Stimulated activated CD8-positive, alpha-beta memory T cell treated with anti-CD3 and anti-CD28 coated beads, Interleukin-7, amount 100 ng/mL, for 1 hour (primary cell): ENCODE data around the gene SOCS3.

Experiments used
- DNase-seq, 2 donors: peaks; one replicate each; pipeline ENCODE4 v3.0.0-alpha.2; 2020; ENCODE audit warnings: low read depth in 2 of 2

SOCS3 gene

DNA sequence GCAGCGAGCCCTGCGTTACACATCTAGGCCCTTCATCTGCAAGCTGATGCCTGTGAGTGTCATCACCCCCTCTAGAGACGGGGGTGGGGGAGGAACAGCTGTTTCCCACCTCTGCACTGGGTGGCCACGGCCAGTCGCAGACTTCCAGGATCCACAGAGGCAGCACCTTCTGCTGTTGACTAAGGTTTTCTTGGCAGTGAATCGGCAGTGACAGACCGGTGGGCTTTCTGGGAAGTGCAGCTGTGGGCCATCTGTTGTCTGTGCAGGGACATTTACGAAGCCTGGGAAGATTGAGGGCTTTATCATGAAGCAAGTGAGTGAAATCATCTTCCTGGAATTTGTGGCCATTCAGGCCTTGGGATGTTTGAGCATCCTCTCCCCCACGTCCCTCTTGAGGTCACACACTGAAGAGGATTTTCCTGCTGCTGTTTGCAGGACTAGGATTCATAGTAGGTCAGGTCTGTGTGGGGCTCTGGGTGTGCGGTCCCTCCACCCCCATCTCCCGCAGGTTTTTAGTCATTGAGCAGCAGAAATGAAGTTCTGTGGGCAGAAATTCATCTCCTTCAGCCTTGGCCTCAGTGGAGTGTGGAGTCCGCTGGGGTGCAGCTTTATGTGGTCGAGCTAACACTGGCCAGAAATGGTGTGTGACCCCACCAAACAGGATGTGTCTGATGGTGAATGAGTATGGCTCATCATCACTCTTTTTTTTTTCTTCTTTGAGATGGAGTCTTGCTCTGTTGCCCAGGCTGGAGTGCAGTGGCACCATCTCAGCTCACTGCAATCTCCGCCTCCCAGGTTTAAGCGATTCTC is 30.6 kb upstream of the SOCS3 start:
- DNase-seq: no peak

DNA sequence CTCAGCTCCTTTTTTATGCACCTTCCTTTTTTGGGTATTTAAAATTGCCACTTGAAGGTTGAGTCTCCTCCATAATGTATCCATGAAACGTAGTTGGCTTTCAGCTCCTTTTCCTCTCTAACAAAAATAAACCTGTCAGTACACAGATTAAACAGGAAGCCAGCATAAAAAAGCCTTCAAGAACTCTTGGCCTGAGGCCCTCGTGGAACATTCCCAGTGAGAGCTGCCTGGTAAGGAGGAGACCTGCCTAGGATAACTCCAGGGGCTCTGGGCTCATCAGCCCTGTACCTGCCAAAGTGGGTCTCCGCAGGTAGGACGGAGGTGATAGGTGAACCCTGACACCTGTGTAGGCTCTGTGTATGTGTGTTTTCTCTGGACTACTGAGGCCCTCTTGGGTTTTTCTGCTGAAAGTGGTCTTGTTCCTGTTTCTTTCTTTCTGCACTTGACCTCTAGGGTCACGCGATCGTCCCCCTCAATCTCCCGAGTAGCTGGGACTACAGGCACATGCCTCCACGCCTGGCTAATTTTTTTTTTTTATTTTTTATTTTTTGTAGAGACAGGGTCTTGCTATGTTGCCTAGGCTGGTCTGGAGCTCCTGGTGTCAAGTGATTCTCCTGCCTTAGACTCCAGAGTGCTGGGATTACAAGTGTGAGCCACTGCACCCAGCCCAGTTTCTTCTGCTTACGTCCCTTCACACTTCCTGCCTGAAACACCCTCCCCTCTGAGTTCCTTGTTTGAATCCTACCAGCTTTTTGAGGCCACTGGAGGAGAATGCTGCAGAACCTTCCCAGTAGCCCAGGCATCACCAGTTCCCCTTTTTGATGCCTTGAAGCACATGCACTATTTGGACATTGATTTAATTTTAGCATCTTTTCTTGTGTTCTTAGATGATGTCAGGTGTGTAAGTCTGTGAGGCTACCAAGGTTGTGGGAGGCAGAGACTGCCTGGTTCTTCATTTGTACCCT is 28.4 kb upstream of the SOCS3 start:
- DNase-seq: no peak

DNA sequence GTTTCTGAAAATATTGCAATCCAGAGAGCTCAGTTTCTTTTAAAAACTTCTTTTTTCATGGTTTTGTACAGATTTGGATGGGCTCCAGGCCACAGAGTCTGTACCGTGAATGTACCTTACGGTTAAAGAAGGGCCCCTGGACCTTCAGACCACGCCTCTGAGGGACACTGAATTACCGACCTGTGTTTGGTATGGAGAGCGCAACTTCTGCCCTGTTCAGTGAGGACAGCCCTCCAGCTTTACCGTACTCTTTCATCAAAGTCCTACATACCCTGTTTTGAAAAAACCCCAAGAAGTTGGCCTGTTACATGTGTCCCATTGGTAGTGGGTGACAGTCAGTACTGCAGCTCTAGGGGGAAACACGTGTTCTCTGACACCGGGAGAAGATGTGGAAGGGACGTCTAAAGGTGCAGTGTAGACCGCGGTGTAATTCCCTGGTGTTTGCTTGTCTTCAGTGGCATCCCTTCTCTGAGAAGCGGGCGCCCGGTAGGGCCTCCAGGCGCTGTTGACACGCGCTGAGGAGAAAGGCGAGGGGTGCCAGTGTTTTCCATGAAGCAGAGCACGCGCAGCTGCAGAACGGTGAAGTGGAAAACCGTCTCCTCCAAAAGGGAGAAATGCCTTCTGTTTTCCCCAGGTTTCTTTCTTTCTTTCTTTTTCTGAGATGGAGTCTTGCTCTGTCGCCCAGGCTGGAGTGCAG is 24.8 kb upstream of the SOCS3 start:
- DNase-seq: no peak

DNA sequence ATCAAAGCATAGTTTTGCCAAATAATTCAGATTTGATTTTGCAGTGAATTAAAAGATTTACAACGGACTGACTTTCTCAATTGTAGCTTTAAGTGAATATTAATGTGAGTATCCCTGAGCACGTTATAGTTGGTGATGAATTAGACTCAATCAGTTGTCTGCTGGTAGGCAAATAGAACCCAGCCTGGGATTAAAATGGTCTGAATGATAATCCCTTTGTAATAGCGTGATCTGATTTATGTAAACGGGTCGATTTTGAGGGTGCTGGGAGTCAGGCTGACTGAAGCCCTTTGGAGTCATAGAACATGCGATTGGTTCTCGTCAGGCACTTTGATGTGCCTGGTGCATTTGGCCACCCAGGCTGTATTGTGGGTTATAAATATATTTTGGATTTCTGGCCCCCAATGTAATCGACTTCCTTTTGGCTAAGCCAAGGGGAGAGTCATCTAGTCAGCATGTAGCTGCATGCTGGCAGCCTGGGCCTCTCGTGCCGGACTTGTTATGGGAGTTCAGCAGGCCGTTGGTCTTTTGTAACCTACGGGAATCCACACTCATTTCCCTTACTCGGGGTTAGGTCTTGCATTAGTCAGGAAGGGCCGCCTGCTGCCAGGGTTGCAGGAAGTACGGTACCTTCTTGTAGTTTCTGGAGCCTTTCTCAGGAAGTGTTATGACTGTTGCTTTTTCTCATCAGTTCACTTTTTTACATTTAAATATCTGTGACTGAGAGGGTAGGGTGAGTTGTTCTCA is 24.0 kb upstream of the SOCS3 start:
- no peak for DNase-seq

DNA sequence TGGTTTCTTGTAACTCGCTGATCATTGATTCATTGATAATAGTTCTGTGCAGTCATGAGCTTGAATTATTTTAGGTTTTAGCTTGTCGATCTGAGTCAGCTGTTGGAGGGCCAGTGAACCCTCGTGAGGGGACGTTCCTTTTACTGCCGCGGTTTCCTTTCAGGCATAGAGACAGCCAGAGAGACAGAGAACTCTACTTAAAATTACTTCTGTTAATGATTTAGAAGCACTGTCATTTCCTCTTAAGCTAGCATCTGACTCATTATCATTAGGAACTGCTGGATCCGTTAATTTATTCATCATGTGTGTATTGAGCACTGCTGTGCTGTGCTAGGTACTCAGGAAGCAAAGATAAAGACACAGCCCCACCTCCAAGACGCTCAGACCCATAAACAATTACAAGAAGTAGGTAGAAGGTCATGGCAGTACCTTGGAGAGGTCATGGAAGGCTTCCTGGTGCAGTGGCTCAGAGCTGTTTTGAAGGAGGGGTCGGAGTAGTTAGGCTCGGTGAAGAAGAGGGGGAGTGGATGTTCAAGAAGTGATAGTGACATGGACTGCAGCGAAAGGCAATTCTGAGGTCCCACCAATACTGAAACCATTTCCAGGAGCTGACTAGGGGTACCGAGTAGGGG is 21.8 kb upstream of the SOCS3 start:
- no peak for DNase-seq

DNA sequence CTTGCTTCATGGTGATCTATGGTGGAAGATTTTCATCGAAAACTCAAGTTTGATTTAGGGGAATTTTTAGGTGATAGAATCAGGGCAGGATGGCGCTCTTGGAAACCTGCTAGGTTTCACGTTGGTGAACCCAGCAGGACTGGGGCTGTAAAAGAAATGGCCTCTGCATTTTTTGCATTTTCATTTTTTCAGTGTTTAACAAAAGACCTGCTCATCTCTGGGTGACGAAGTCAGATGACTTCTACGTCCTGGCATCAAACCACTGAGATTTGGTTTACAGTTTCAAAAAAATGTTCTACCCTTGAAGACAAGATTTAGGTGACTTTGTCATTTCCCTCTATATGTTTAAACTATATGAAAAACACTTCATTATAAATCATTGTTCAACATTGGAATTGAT is 20.5 kb upstream of the SOCS3 start:
- DNase-seq: no peak

DNA sequence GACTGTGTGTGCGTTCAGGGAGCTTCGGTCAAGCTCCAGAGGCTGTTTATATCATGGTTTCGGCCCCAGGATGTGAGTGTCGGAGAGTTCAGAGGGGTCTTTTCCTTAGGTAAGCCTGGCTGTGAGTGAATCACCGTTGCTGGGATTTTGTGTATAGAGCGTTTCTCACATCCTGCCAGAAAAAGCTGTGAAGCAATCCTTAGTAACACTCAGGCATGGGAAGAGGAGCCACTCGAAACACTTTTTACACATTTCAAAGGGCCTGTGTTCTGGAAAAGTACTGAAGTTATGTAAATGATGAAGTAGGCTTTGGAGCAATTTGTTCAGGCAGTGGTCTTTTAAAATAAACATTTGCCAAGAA is 19.2 kb upstream of the SOCS3 start:
- DNase-seq: no peak

DNA sequence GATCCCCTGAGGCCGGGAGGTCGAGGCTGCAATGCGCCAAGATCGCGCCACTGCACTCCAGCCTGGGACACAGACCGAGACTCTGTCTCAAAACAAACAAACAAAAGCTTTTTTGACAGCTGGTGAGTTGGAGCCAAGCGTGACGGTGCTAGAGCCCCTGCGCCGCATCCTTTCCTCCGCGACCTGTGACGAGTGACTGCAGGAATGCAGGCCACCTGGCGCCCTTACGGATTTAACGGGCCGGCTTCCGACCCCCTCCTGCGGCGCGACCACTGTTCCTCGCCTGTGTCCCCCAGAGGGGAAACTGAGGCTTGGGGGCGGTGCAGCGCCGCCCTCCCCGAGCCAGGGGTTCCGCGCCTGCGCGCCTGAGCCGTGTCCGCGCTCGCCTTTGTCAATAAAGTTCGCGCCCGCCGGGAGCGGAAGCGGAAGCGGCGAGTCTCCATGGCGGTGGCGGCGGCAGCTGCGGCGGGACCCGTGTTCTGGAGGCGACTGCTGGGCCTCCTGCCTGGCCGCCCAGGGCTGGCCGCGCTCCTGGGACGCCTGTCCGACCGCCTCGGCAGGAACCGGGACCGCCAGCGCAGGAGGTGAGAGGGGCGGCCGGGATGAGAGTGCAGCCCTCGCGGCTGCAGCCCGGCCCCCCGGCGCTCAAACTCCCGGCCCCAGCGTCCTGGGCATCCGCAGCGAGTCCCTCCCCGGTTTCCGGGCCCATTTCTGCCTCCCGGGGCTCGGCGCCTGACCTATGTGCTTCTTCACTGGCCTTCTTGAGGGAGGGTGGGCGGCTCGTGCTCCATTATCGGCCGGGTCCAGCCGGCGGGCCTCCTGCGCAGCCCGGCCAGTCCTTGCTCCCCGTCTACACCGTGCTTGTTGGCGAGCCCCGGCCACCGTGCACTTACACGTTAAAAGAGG is 18.6 kb upstream of the SOCS3 start, which contains the start of gene PGS1:
PGS1 (plus strand) TSS at position 425 of the 906 bp plus-strand sequence; CDS start at position 442, 17 bp downstream.
- DNase-seq: peak; percentile 65 to 69

DNA sequence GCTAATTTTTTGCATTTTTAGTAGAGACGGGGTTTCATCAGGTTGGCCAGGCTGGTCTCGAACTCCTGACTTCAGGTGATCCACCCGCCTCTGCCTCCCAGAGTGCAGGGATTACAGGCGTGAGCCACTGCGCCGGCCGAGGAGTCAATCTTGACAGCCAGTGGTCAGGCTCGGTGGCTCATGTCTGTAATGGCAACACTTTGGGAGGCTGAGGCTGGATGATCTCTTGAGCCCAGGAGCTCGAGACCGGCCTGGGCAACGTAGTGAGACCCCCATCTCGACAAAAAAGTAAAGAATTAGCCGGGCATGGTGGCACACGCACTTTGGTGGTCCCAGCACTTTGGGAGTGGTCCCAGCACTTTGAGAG is 18.0 kb upstream of the SOCS3 start:
- no peak for DNase-seq

DNA sequence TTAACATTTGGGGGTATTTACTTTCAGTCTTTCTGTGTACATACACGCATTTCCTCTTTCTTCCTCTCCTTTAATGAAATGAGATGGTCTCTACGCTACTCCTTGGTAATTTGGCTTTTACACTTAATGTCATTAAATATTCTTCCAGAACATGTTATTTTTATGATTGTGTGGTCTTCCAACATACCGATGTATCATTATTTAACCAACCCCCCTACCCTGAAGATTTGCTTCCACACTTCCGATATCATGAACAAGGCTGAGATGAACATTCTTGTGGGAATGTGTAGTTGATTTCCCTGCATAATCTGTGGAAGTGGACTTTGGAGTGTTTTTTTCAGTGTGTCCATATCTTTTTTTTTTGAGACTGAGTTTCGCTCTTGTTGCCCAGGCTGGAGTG is 16.3 kb upstream of the SOCS3 start:
- DNase-seq: no peak

DNA sequence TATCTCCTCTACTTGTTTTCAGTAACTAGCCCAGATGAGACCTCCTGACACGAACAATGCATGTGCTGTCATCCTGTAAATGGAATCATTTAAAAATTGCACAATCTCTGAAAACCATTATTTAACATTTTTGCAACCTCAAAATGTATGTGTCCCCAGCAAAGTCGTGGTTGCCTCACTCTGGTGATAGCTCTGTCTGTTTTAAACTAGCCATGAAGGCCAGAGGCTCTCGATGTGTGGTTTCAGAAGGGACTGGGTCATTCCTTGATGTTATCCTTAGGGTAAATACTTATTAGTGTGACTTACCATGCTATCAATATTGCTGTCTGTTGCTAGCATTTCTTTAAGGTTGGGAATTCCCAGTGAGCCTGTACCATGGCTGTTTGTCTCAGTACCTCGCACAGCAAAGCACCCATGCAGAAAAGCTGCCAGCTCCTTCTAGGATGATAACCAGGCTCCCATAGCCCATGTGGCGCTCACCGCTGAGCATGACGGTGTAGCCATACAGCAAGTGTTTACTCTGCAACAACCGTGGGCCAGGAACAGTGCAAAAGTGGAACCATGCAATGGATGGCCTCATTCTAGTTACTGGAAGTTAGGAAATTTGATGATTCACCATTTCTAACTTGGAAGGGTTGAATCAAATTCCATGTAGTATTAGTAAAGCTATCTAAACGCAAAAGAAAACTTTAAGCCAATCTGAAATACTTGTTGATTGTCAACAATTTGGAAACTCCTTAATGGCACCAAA is 15.7 kb upstream of the SOCS3 start:
- DNase-seq: no peak

DNA sequence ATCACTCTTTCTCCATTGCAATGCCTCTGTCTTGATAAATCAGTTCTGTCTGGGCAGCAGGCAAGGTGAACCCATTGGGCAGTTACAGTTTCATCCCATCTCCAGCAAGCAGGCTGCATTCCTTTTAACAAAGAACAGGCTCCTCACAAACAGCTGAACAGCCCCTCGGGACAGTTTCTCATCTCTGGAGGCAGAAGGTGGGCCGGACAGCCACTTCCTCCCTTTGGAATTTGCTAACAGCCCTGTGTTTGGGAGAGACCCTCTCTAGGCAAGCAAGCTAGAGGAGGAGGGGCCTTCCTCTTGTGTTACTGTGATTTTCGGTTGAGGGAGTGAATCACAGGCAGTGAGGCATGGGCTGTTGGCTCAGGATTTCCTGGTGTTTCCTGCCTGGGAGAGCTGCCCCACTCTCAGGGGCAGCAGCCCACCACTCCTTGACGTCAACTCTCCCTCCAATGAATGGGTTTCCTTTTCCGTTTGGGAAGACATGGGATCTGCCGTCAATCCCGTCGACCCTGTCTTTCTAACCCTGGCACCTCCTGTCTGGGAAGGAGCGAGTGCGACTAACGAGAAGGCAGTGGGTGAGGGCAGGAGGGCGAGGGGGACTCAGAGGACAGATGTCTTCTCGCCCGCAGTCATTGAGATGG is 14.9 kb upstream of the SOCS3 start:
- no peak for DNase-seq

DNA sequence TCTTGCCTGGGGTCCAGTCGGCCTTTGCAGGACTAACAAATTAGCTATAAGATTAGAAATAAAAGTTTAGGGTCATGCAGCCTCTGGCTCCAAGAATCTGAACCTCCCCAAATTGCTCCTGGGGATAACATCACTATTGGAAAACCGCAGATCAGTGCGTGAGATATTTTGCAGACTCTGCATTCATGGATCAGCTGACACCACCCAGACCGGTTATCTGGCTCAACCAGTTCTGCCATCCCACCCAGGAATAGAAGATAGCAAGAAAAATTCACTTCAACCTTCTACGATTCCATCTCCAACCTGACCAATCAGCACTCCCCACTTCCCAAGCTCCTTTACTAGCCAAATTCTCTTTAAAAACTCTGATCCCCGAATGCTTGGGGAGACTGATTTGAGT is 14.3 kb upstream of the SOCS3 start:
- no peak for DNase-seq

DNA sequence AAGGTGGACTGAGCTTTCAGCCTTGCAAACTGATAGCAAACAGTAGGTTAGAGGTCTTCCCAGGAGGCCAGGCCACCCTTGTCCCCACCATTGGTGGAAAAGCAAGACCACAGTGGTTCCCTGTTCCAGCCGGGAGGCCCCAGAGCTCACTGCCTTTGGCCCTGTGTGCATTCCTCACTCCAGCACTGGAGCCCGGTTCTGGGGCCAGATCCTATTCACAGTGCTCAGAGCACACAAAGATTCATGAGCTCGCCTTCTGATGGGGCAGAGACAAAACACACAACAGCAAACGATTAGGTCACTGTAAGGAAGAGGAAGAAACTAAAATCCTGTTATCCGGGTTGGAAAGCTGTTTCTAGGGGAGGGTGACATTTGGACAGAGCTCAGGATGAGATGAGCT is 13.0 kb upstream of the SOCS3 start:
- no peak for DNase-seq

DNA sequence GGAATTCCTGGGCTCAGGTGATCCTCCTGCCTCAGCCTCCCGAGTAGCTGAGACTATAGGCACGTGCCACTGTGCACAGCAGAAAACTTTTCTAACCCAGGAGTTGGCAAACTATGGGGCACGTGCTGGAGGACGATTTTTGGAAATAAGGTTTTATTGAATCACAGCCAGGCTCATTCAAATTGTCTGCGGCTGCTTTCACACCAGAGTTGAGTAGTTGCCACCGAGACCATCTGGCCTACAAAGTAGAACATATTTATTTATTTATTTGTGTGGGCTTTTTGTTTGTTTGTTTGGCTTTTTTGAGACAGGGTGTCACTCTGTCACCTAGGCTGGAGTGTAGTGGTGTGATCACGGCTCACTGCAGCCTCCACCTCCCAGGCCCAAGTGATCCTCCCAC is 11.2 kb upstream of the SOCS3 start:
- DNase-seq: no peak

DNA sequence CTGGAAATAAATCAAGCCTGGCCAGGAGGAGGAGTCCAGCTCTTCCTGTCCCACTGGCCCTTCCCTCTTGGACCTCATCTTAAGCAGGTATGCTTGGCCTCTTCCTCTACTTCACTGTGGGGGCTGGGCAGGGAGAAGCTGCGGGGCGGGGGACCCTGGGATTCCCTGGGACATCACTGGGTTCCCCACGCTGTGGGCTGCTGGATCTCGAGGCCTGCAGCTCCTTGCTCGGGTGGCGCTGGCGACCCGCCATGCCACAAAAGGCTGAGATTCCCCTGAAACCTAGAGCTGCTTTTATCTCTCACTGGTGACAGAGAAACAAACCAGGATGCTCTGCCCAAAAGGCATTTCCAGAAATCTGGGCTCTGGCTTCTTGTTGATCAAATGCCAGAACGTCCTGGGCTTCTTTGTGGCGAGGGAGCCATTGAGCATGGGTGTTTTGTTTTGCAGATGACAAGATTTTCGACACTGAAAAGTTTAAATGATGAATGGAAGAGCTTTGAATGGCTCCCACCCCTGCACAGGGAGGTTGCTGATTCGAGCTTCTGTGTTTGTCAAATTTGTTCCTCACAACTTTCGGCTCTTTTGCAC is 10.0 kb upstream of the SOCS3 start:
- no peak for DNase-seq

DNA sequence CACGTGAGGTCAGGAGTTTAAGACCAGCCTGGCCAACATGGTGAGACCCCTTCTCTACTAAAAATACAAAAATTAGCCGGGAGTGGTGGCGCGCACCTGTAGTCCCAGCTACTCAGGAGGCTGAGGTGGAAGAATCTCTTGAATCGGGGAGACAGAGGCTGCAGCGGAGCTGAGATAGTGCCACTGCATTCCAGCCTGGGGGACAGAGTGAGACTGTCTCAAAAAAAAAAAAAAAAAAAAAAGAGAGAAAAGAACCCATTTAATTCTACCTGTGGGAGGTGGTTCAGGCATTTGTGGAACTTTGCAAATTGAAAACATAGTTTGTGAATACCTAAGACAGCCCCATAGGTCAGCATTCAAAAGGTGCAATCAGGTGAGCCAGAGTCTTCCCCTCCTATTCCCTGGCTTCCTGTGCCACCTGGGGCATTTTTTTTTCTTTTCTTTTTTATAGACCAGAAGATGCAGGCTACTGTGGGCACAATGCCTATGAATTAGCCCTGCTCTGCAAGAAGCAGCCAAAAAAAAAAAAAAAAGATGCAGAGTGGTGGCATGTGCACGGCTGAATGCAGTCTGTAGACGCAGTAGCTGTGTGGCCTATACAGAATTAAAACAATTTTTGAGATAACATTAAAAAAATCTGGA is 9.1 kb upstream of the SOCS3 start:
- no peak for DNase-seq

DNA sequence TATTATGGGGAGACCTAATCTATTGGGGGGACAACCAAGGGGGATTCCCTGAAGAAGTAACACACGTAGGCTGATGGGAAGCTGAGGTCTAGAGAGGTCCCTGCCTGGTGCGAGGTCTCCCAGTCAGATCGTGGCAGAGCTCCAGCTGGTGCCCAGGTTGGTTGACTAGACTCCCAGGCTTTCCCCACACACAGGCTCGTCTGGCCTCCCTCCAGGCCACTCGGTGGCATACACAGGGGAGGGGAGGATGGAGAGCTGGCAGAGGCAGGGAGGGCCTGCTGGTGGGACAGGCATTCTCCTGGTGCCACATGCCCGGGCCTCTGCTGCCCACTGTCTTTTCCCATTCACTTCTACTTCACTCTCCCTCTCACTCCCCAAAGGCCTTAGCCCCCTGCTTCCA is 8.5 kb upstream of the SOCS3 start:
- DNase-seq: no peak
